K562 (cell line): Measurements from ENCODE around the gene PRKAR2B. TPM values are rescaled to one million over a fixed set of nuclear protein-coding genes. Genes with fewer than 3 reads are reported as not detected.

ENCODE experiments used
- AFF1 ChIP-seq, 2 experiments: fragments of 450-650 bp; IDR thresholded peaks; 2 replicates each; pipeline ENCODE4 v1.6.1; 2018; ENCODE audit warnings: mild to moderate bottlenecking in 2 of 2, low read depth in 1 of 2; ENCODE audit not compliant: partially characterized antibody in 2 of 2
- ARID1B ChIP-seq: fragments of 450-650 bp; IDR thresholded peaks from 2 replicates; pipeline ENCODE4 v1.6.1; 2016; ENCODE audit warnings: antibody characterized with exemption, mild to moderate bottlenecking, inconsistent platforms
- ARNT ChIP-seq, 2 experiments: fragments of 450-650 bp; IDR thresholded peaks; 2 replicates each; pipeline ENCODE4 v1.6.1; 2016; ENCODE audit warnings: mild to moderate bottlenecking in 1 of 2
- BCLAF1 ChIP-seq, 2 experiments: fragments of 450-650 bp in 1 of 2; IDR thresholded peaks; 2 replicates each; pipeline ENCODE4 v1.6.1; 2011 to 2017; ENCODE audit warnings: low read depth in 2 of 2, antibody characterized with exemption in 1 of 2, borderline replicate concordance in 1 of 2, low read length in 1 of 2, mild to moderate bottlenecking in 1 of 2, mixed read lengths in 1 of 2; ENCODE audit not compliant: control insufficient read depth in 1 of 2
- CBX8 ChIP-seq: fragments of 200-600 bp; sonication (generic); IDR thresholded peaks from 2 replicates; pipeline ENCODE4 v1.6.1; 2012; ENCODE audit warnings: borderline replicate concordance, mixed run types, low read depth, mild to moderate bottlenecking, moderate library complexity, mixed read lengths, low read length, control low read depth, inconsistent platforms; ENCODE audit not compliant: poor library complexity, severe bottlenecking; ENCODE audit errors: extremely low read depth
- CC2D1A ChIP-seq: fragments of 450-650 bp; IDR thresholded peaks from 2 replicates; pipeline ENCODE4 v1.6.1; 2017; ENCODE audit warnings: mild to moderate bottlenecking
- CSDE1 ChIP-seq, 2 experiments: fragments of 450-650 bp; IDR thresholded peaks; 2 replicates each; pipeline ENCODE4 v1.6.1; 2016; ENCODE audit warnings: mild to moderate bottlenecking in 1 of 2
- GTF2F1 ChIP-seq: IDR thresholded peaks from 2 replicates; pipeline ENCODE4 v1.6.1; 2011; ENCODE audit warnings: low read depth, low read length, improper control_type of control experiment
- RBM34 ChIP-seq: fragments of 200-400 bp; formaldehyde crosslinking; IDR thresholded peaks from 2 replicates; pipeline ENCODE4 v1.6.1; 2018; ENCODE audit warnings: low read length, borderline replicate concordance; ENCODE audit not compliant: insufficient read depth
- ZBTB1 ChIP-seq: sonication (generic); formaldehyde crosslinking; IDR thresholded peaks from 2 replicates; pipeline ENCODE4 v1.8.1; 2023; ENCODE audit warnings: missing genetic modification reagents, low read depth, mild to moderate bottlenecking, borderline replicate concordance
- ZBTB26 ChIP-seq: fragments of 450-650 bp; formaldehyde crosslinking; IDR thresholded peaks from 2 replicates; pipeline ENCODE4 v1.4.0; 2022; ENCODE audit warnings: missing genetic modification characterization
- ZFP36 ChIP-seq: fragments of 150-350 bp; IDR thresholded peaks from 2 replicates; pipeline ENCODE4 v1.6.1; 2018; ENCODE audit warnings: low read length, low read depth; ENCODE audit not compliant: partially characterized antibody
- ZNF124 ChIP-seq: sonication (generic); formaldehyde crosslinking; IDR thresholded peaks from 2 replicates; pipeline ENCODE4 v1.8.1; 2022; ENCODE audit warnings: missing genetic modification reagents
- ZNF174 ChIP-seq: fragments of 250-450 bp; sonication (Bioruptor Pico); IDR thresholded peaks from 2 replicates; pipeline ENCODE4 v1.4.0; 2020; ENCODE audit warnings: mild to moderate bottlenecking
- ZNF444 ChIP-seq: fragments of 250-450 bp; sonication (Bioruptor Pico); IDR thresholded peaks from 2 replicates; pipeline ENCODE4 v1.4.0; 2020; ENCODE audit warnings: mild to moderate bottlenecking, moderate library complexity
- ZSCAN29 ChIP-seq: fragments of 450-650 bp; IDR thresholded peaks from 2 replicates; pipeline ENCODE4 v1.6.1; 2017
- polyA plus RNA-seq, 8 experiments: library from polyadenylated mRNA; depleted of rRNA in 4 of 8; stranded (reverse) in 5 of 8; unstranded in 3 of 8; fragments of >200 nt; fragmentation: Nextera tagmentation in 2 of 8; fragmentation: Illumina TruSeq in 1 of 8; extraction: Ambion mirVana in 2 of 8; extraction: Trizol in 1 of 8; gene quantifications; 2 replicates each; pipeline versions ENCODE4 v1.2.1 to v1.2.3, GENCODE V29; 2011 to 2014; ENCODE audit warnings: inconsistent platforms in 1 of 8, missing spikeins in 1 of 8
- total RNA-seq, 7 experiments: library from RNA; depleted of rRNA in 6 of 7; stranded (reverse); fragments of >200 nt in 6 of 7; fragmentation: Illumina TruSeq in 2 of 7; extraction: Trizol in 2 of 7; gene quantifications; 2 replicates each; pipeline versions ENCODE4 v1.2.1 to v1.2.3, GENCODE V29; 2011 to 2021; ENCODE audit warnings: low replicate concordance in 1 of 7

The PRKAR2B gene
- total and polyA plus RNA-seq, 9 of the 15 experiments (the other 6 are each of a cell fraction or from before 2014, with no cell fraction given) = 59.0 to 173 (median 129) TPM

GRCh38 chr7:107079212-107079940 lies 34.9 kb downstream of the PRKAR2B start (continued):
- peak; percentile 91 for TF ChIP-seq ARID1B
- TF ChIP-seq ZBTB1 (CRISPR knock-in tag) = no peak
- peak; percentile 42; the same call in 1 of the 2 replicates for TF ChIP-seq CC2D1A
- TF ChIP-seq ZSCAN29 = no peak
- peak; percentile 35 to 37 for TF ChIP-seq AFF1 (IDR thresholded peaks at IDR 0.05; ENCODE audit: low read depth in 1 of 2, partially characterized antibody in 2 of 2)
- TF ChIP-seq ZBTB26 (CRISPR knock-in tag) = peak; percentile 93; the same call in 1 of the 2 replicates
- no peak for TF ChIP-seq RBM34
- TF ChIP-seq ZNF124 (CRISPR knock-in tag) = no peak
- TF ChIP-seq ZFP36 = no peak
- no peak for TF ChIP-seq CSDE1 (IDR thresholded peaks at IDR 0.05)
- no peak for TF ChIP-seq GTF2F1
- TF ChIP-seq ZNF174 (CRISPR knock-in tag) = no peak
- no peak for TF ChIP-seq BCLAF1 (IDR thresholded peaks at IDR 0.05; ENCODE audit: borderline replicate concordance in 1 of 2, control insufficient read depth in 1 of 2, low read depth in 2 of 2, low read length in 1 of 2)
- no peak for TF ChIP-seq ZNF444 (CRISPR knock-in tag)
- TF ChIP-seq CBX8 = no peak
- peak; percentile 58 to 68; a peak in 2 of 4 replicates for TF ChIP-seq ARNT (IDR thresholded peaks at IDR 0.05)
